Left colon (tissue), 2 donors: ENCODE measurements around the gene ADAMTS5. TPM values are rescaled to one million over a fixed set of nuclear protein-coding genes. Genes with fewer than 3 reads are reported as not detected.

Experiments used
- ATAC-seq: fragments of 200-7000 bp; cut with Tn5 transposase; one replicate; pipeline ENCODE4 v1.9.1; 2020; ENCODE audit warnings: mild to moderate bottlenecking, moderate library complexity
- DNase-seq, 2 donors: peaks; one replicate each; pipeline ENCODE4 v3.0.0-alpha.2; 2020
- intact Hi-C, 2 donors: fragments of 100-400 bp; cut with DNase I in 1 of 2; cut with micrococcal nuclease in 1 of 2; formaldehyde crosslinking; loops; one replicate each; pipeline versions ENCODE4 v1.11.2 to v1.14.0; 2022; cut with DNase I, micrococcal nuclease
- microRNA-seq, 2 donors: library from miRNA; unstranded; fragments of <30 nt; microRNA quantifications; one replicate each; pipeline versions ENCODE4 v1.1.0 to v1.2.0, GENCODE V29; 2020
- total RNA-seq, 2 donors: library from RNA; stranded (reverse); fragmentation: NEBNext Ultra II Directional; extraction: Animal tissue kit (Norgen Biotek cat#: 25700); gene quantifications; one replicate each; pipeline ENCODE4 v1.2.1, GENCODE V29; 2021
- donor health status: DM: no; HTN: no; CAD: no.
- donor health status: DM: yes; HTN: yes; CAD: no.

ADAMTS5 gene
- total RNA-seq, 2 donors from 2014 or later, result 2.3 to 2.6 TPM

DNA sequence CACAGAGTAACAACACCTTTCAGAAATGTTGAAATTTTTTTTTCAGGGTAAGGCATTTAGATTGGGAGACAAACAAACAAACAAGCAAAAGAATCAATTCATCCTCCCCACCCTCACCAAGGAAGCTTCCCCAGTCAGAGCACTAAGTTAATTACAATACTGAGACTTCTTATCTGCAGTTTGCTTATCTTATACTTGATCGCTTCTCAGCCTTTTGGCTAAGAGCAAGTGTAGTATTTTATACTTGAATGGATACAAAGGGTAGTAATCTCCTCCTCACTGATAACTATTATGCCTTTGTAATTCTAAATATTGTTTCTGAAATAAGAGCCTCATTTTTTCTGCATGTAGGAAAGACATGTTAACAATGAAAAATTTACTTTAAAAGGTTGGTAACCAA is 54.4 kb downstream of the ADAMTS5 start:
- ATAC-seq (no peak), DNase-seq (no peak)
- intact Hi-C loops, result no loop called here

DNA sequence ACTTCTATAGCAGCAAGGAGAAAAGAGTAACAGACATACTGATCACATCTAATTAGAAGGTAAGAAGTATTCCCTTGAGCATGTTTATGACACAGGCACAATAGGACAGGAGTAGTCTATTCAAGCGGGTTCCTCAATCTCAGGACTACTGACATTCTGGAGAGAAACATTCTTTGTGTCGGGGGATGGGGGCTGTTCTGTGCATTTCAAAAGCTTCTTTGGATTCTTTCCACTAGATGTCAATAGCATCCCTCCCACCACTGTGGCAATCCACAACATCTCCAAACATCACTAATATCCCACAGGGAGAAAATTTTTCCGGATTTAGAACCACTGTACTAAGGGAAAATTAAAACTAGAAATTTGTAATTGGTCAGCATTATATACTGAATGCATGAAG is 56.9 kb downstream of the ADAMTS5 start:
- ATAC-seq, result no peak
- DNase-seq, result no peak
- intact Hi-C loops, result no loop called here

DNA sequence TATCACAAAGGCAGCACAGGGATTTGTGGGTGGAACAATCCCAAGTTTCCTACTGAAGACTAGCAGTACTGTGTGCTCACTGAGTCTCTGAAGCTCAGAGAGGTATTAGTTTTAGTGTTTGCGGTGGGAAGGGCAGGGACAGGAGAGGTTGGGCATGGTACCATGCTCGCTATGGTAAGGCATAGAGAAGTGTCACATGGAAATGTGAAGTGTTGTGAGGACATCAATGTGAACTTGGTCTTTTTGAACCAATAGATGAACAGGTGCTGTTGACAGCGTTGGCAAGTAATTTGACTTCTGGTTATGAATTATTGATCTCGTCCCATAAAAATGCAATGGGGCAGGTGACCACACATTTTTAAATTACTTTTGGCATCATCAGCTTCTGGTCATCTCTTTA is 65.9 kb downstream of the ADAMTS5 start:
- intact Hi-C loops, result no loop called here
- no peak for DNase-seq
- ATAC-seq, result no peak

DNA sequence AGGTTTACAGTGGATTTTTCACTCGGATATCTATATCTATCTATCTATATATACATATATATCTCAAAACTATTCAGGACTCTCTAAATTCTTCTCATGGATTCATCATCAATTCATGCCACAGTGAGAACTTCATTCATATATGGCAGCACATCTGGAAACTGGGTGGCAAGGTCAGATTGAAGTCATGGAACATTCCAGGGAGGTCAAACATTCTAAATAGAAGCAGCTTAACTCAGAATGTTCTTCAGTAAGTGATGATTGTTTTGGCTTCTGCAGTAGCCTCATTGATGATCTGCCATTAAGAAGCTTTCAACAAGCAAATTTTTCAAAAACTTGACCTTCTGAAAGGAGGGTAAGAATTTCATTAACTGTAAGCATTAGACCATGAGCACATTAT is 74.7 kb downstream of the ADAMTS5 start:
- intact Hi-C loops, result no loop called here
- ATAC-seq (no peak), DNase-seq (no peak)

DNA sequence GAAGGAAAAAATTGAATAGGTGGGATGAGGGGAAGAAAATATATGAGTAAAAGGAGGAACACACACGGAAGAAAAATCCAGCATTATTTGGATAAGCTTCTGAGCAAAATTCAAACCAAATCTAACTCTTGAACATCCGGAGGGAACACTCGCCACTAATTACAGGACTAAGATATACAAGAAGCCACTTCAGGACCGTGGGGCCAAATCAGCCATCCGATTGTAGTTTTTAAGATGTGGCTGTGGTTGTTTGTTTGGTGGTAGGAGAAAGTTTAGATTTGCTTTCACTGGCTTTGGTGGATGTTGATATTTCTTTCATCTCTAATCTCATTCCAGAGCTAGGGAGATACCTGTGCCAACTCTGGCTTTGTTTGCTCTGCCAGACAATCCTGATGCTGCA is 78.0 kb downstream of the ADAMTS5 start:
- no peak for ATAC-seq
- intact Hi-C loops, result no loop called here

DNA sequence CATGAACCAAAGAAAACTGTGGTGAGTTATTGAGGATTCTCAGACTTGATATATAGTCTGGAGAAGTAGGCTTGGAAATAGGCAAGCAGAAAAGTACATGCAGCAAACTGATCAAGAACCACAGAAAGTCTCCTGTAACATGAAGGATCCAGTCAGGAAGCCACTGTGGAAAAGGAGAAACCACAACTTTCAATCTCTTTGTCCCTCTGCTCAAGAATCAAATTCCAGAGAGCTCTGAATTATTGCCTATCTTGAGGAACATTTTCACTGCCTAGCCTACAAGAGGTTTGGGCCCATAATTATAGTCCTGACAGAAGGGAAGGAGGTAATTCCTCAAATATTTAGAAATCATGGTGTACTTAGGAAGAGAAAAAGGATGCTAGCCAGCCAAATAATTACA is 78.6 kb downstream of the ADAMTS5 start:
- ATAC-seq, result no peak
- DNase-seq, result no peak
- intact Hi-C loops, result no loop called here

More for the DNA sequence above, 78.0 kb downstream of the ADAMTS5 start:
- DNase-seq, result no peak

DNA sequence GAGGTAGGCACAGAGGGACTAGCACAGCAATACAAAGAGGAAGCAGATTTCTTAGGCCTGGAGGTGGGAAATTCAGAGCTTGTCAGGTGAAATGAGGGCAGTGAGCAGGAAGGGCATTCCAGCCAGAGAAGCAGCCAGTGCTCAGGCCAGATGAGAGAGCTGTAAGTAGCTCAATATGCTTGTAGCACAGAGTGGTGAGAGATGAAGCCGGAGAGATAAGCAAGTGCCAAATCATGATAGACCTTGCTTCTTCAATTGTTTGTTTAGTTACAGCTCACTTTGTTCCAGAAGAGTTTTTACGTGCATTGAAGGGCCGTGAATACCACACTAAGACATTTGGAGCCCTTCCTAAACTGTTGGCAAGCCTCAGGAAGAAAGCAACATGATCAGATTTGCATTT is 79.6 kb downstream of the ADAMTS5 start:
- DNase-seq (no peak), ATAC-seq (no peak)
- intact Hi-C loops, result no loop called here

DNA sequence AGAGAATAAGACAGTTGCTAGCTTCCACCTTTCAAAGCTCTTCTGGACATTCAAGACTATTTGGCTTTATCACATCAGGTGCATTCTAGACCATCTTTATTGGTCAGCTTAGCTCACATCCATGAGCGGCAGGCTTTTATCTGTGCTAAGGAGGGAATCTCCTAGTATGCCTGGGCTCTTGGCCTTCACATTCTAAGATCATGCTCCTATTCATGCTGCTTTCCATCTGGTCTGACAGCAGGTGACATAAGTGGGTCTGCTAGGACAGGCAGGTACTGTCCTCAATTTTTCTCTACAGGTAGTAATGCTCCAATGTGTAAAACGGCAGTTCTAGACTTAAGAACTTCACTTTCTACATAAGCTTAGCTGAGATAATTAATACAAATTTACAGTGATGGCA is 82.5 kb downstream of the ADAMTS5 start:
- intact Hi-C loops, result no loop called here
- no peak for DNase-seq
- no peak for ATAC-seq

DNA sequence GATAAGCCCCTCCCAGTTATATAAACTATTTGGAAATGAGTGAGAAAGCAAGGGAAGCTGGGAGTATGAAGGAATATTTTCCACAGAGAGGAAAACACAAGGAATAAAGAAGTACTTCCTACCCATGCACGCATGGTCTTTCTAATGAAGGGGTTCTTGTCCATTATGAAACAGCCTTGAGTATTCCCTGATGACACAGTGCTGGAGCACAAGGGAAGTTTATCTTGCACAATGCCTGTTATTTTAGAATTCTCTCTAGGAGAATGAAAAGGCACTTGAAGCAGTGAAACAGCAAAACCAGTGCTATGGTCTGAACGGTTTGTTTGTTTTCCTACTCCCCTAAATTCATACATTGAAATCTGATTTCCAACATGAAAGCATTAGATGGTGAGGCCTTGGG is 83.1 kb downstream of the ADAMTS5 start:
- DNase-seq, result no peak
- intact Hi-C loops, result no loop called here
- ATAC-seq, result no peak

DNA sequence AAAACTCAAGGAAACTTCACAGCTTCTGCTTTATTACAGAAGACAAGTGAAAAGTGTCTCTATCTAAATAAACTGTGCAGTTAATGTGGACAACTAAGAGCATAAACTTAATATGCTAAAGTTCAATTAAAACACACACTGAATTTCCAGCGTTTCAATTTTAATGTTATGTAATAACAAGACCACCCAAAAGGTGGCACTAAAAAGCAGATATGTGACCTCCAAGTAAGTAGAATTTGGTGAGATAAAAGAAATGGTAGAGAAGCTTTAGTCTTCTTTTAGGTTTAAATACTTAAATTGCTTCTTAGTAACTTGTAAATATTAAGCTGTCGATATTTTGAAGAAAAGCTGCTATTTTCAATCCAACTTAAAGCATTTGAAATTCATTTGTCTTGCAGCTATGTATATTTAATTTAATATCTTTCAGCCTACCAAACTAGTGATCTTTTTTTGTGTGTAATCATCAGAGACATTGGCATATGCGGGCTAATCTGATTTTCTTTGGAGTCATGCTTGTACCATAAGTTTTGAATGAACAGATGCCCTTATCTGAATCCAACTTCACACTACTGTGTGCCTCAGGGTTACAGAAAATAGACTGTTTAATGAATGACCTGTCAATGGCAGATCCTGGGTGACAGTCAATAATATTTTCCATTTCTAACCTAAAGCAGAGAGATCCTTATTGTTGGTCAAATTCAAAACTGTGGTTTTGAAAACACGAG is 85.2 kb downstream of the ADAMTS5 start:
- intact Hi-C loops, result no loop called here
- ATAC-seq (no peak), DNase-seq (no peak)

DNA sequence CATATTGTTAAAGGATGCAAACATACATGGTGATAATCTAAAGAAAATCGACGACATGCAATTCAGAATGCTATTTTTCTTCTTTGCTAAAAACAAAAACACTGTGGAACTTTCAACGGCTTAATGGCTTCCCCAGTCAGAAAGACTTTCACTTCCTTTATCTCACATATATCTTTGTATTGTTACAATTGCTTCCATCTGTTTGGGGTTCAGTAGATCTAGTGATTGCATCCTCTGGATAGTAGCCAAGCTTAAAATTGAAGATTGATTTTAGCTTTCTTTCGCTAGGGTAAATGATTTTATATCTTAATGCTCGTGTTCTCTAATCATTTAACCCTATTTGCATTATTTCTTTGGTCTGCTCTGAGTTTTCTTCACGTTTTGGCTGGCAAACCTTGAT is 89.9 kb downstream of the ADAMTS5 start:
- intact Hi-C loops, result no loop called here

DNA sequence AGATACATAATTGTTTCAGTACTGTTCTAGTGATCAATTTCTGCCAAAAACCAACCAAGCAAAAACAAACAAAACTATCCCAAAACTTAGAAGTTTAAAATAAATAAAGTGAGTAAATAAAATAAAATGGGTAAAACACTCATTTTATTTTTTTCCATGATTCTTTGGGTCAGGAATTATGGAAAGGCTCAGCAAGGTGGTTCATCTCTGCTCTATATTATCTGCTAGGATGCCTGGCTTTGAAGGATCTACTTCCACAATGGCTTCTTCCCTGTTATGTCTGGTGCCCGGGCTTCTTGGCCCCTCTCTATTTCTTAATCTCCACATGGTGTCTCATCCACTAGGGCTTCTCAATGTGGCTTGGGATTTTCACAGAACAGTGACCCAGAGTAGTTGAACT is 92.5 kb downstream of the ADAMTS5 start:
- no peak for ATAC-seq
- intact Hi-C loops, result no loop called here
- DNase-seq, result no peak

More for the DNA sequence above, 89.9 kb downstream of the ADAMTS5 start:
- ATAC-seq (no peak), DNase-seq (no peak)

Small RNA genes within 50 kb of the gene (microRNA-seq; reads per million reads assigned to microRNA genes)
- 0 reads per million in 2 donors for gene MIR4759

Other genes with a start within 250 kb of the ADAMTS5 start
- 10 to 100 TPM; 12.6 to 20.6 TPM for gene ADAMTS1, start 121.7 kb downstream of the ADAMTS5 start, total RNA-seq